Fibroblast of lung (primary cell): ENCODE measurements around the gene GRIN3B. TPM values are rescaled to one million over a fixed set of nuclear protein-coding genes. Genes with fewer than 3 reads are reported as not detected.

Experiments
- DNase-seq, 2 donors: peaks; one replicate each; pipeline versions ENCODE4 v3.0.0 to v3.0.0-alpha.2; 2010; ENCODE audit warnings: low read depth in 2 of 2
- H2AFZ ChIP-seq: 2 replicates; pipeline ENCODE4 v1.5.1; 2012; ENCODE audit warnings: low read length, control low read depth, inconsistent platforms
- H3K27ac ChIP-seq: 2 replicates; pipeline ENCODE4 v1.5.1; 2011; ENCODE audit warnings: low read length, control low read depth; ENCODE audit not compliant: insufficient read depth
- H3K27me3 ChIP-seq: 2 replicates; pipeline ENCODE4 v1.5.1; 2011; ENCODE audit warnings: mild to moderate bottlenecking, low read length; ENCODE audit not compliant: control insufficient read depth, insufficient read depth
- H3K36me3 ChIP-seq: 2 replicates; pipeline ENCODE4 v1.5.1; 2011; ENCODE audit warnings: low read length; ENCODE audit not compliant: control insufficient read depth, insufficient read depth
- H3K4me1 ChIP-seq: 2 replicates; pipeline ENCODE4 v1.5.1; 2011; ENCODE audit warnings: low read length; ENCODE audit not compliant: control insufficient read depth, insufficient read depth; ENCODE audit errors: extremely low read depth
- H3K4me2 ChIP-seq: 2 replicates; pipeline ENCODE4 v1.5.1; 2011; ENCODE audit warnings: low read length, control low read depth; ENCODE audit not compliant: insufficient read depth; ENCODE audit errors: extremely low read depth
- H3K4me3 ChIP-seq, 4 experiments: fragments of 200-600 bp in 1 of 4; sonication (generic) in 1 of 4; replicated peaks in 1 of 4; 2 replicates each; pipeline ENCODE4 v1.5.1; 2011 to 2016; ENCODE audit warnings: low read length in 4 of 4, low read depth in 3 of 4, mild to moderate bottlenecking in 3 of 4, control low read depth in 2 of 4, inconsistent platforms in 1 of 4, mixed read lengths in 1 of 4; ENCODE audit not compliant: insufficient read depth in 1 of 4; ENCODE audit errors: control extremely low read depth in 1 of 4
- H3K79me2 ChIP-seq: 2 replicates; pipeline ENCODE4 v1.5.1; 2012; ENCODE audit warnings: mild to moderate bottlenecking, low read length, inconsistent platforms; ENCODE audit not compliant: control insufficient read depth, insufficient read depth
- H3K9ac ChIP-seq: 2 replicates; pipeline ENCODE4 v1.5.1; 2011; ENCODE audit warnings: mild to moderate bottlenecking, low read length, control low read depth; ENCODE audit not compliant: insufficient read depth
- H3K9me3 ChIP-seq: 2 replicates; pipeline ENCODE4 v1.5.1; 2012; ENCODE audit warnings: low read depth, low read length; ENCODE audit not compliant: control insufficient read depth, insufficient read depth
- H4K20me1 ChIP-seq: 2 replicates; pipeline ENCODE4 v1.5.1; 2011; ENCODE audit warnings: low read length; ENCODE audit not compliant: control insufficient read depth, insufficient read depth; ENCODE audit errors: extremely low read depth
- CTCF ChIP-seq, 2 donors: IDR thresholded peaks in 1 of 2; conservative IDR thresholded peaks in 1 of 2; 1 replicate in 1 of 2; 2 replicates in 1 of 2; pipeline ENCODE4 v1.5.1; 2011 to 2012; ENCODE audit warnings: low read length in 2 of 2, control low read depth in 1 of 2, inconsistent platforms in 1 of 2, low read depth in 1 of 2, mild to moderate bottlenecking in 1 of 2
- EZH2 ChIP-seq: IDR thresholded peaks from 2 replicates; pipeline ENCODE4 v1.5.1; 2012; ENCODE audit warnings: low read length, control low read depth, mild to moderate bottlenecking; ENCODE audit errors: missing control alignments
- polyA plus RNA-seq, 2 donors: library from polyadenylated mRNA; depleted of rRNA in 1 of 2; stranded (reverse) in 1 of 2; unstranded in 1 of 2; fragments of >200 nt; gene quantifications; 2 replicates each; pipeline ENCODE4 v1.2.1, GENCODE V29; 2011 to 2012; ENCODE audit warnings: missing spikeins in 1 of 2
- total RNA-seq: library from RNA; depleted of rRNA; stranded (reverse); fragments of >200 nt; gene quantifications from 2 replicates; pipeline ENCODE4 v1.2.1, GENCODE V29; 2014

GRIN3B gene
- total and polyA plus RNA-seq, 2 donors (not counting 1 experiment from before 2014, with no cell fraction given): 0.12 to 0.66 TPM

DNA sequence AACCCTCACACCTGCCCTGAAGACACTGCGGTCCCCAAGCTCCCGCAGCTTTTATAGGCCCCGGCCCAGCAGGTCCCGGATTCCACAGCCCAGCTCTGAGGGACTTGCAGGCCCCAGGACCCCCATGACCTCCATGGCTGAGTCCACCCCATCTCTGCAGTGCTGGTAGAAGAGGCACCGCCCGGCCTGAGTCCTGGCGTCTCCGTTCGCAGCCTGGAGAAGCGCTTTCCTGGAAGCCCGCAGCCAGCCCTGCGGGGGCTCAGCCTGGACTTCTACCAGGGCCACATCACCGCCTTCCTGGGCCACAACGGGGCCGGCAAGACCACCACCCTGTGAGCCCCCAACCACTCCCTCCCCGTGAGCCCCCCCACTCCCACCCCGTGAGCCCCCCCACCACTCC is 48.9 kb downstream of the GRIN3B start:
- H3K27ac ChIP-seq: no peak overlapping the region
- no peak for TF ChIP-seq EZH2
- TF ChIP-seq CTCF (conservative IDR thresholded peaks at IDR 0.05 in 1 of 2, IDR thresholded peaks at IDR 0.05 in 1 of 2; ENCODE audit: low read depth in 1 of 2, low read length in 2 of 2): no peak
- DNase-seq: no peak
- H3K4me2 ChIP-seq: no peak overlapping the region
- no peaks in the 10 kb centered on the region for H4K20me1 ChIP-seq
- H3K4me3 ChIP-seq: no peak overlapping the region
- no peak overlapping the region for H3K9ac ChIP-seq
- no peaks in the 10 kb centered on the region for H3K4me1 ChIP-seq
- H3K27me3 ChIP-seq: no peaks in the 10 kb centered on the region
- no peaks in the 10 kb centered on the region for H3K79me2 ChIP-seq
- H3K9me3 ChIP-seq: no peaks in the 10 kb centered on the region
- peaks cover 2% of the 10 kb centered on the region for H3K36me3 ChIP-seq
- H2AFZ ChIP-seq: no peak overlapping the region

GRCh38 chr19:1049800-1050199 is 49.6 kb downstream of the GRIN3B start:
- DNase-seq: no peak

DNA sequence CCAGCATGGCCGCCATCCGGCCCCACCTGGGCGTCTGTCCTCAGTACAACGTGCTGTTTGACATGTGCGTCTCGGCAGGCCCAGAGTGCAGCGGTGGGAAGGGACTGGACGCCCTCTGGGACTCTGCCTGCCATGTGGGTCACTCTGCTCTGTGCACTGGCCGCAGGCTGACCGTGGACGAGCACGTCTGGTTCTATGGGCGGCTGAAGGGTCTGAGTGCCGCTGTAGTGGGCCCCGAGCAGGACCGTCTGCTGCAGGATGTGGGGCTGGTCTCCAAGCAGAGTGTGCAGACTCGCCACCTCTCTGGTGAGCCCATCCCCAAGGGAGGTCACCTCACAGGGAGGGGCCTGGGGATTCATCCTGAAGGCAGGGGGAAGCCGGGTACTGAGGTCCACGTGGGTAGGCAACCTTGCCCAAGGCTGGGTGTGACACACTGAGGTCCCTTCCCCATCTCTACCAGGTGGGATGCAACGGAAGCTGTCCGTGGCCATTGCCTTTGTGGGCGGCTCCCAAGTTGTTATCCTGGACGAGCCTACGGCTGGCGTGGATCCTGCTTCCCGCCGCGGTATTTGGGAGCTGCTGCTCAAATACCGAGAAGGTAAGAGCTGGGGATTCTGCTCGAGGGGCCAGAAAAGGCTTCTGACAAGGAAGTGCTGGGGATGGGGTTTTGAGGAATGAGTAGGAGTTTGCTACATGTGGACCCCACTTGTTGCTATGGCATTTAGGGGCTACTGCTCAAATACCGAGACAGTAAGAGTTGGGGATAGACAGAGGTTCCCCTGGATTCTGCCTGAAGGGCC is 51.0 kb downstream of the GRIN3B start:
- H3K4me3 ChIP-seq: no peak overlapping the region
- H2AFZ ChIP-seq: no peak overlapping the region
- H3K36me3 ChIP-seq: no peaks in the 10 kb centered on the region
- H4K20me1 ChIP-seq: no peaks in the 10 kb centered on the region
- no peak overlapping the region for H3K9ac ChIP-seq
- H3K27ac ChIP-seq: no peak overlapping the region
- H3K4me2 ChIP-seq: no peak overlapping the region
- TF ChIP-seq EZH2 (no peak), CTCF (conservative IDR thresholded peaks at IDR 0.05 in 1 of 2, IDR thresholded peaks at IDR 0.05 in 1 of 2; ENCODE audit: low read depth in 1 of 2, low read length in 2 of 2) (no peak)
- no peaks in the 10 kb centered on the region for H3K9me3 ChIP-seq
- H3K79me2 ChIP-seq: no peaks in the 10 kb centered on the region
- no peaks in the 10 kb centered on the region for H3K4me1 ChIP-seq
- DNase-seq: no peak
- no peaks in the 10 kb centered on the region for H3K27me3 ChIP-seq

More at GRCh38 chr19:1049800-1050199, 49.6 kb downstream of the GRIN3B start:
- TF ChIP-seq EZH2 (no peak), CTCF (conservative IDR thresholded peaks at IDR 0.05 in 1 of 2, IDR thresholded peaks at IDR 0.05 in 1 of 2; ENCODE audit: low read depth in 1 of 2, low read length in 2 of 2) (no peak)
- Histone ChIP-seq H3K27me3 (no peaks in the 10 kb centered on the region), H3K9me3 (no peaks in the 10 kb centered on the region), H3K27ac (no peak overlapping the region), H2AFZ (no peak overlapping the region), H3K4me1 (no peaks in the 10 kb centered on the region), H4K20me1 (no peaks in the 10 kb centered on the region), H3K36me3 (peaks cover 2% of the 10 kb centered on the region), H3K4me3 (no peak overlapping the region), H3K79me2 (no peaks in the 10 kb centered on the region), H3K9ac (no peak overlapping the region), H3K4me2 (no peak overlapping the region)
